Measurements from ENCODE around the gene SLC44A2. TPM values are rescaled to one million over a fixed set of nuclear protein-coding genes. Genes with fewer than 3 reads are reported as not detected.

The SLC44A2 gene
- total RNA-seq, 1 experiment from 2014 or later: 239 TPM

GRCh38 chr19:10683064-10683426 is 57.7 kb downstream of the SLC44A2 start:
- Histone ChIP-seq H3K4me3 (no peak overlapping the region), H3F3A (ENCODE audit: insufficient read depth, low read depth) (peaks cover 52% of the 10 kb centered on the region), H3K27me3 (ENCODE audit: insufficient read depth, low read depth) (no peaks in the 10 kb centered on the region), H3K4me1 (replicated peaks; ENCODE audit: insufficient read depth) (no peaks in the 10 kb centered on the region), H3K36me3 (ENCODE audit: low read depth) (peaks cover 65% of the 10 kb centered on the region), H4K20me1 (ENCODE audit: insufficient read depth) (peaks cover 84% of the 10 kb centered on the region), H3K27ac (no peak overlapping the region), H3K9me2 (ENCODE audit: insufficient read depth) (no peaks in the 10 kb centered on the region), H3K79me2 (ENCODE audit: low read depth) (peaks cover 30% of the 10 kb centered on the region), H3K4me2 (no peak overlapping the region), H3K9me3 (ENCODE audit: insufficient read depth, low read depth) (no peaks in the 10 kb centered on the region), H2AFZ (no peak overlapping the region)
- POLR2A ChIA-PET (ENCODE audit: unreplicated experiment): no interaction called here
- TF ChIP-seq, protein P1, sequence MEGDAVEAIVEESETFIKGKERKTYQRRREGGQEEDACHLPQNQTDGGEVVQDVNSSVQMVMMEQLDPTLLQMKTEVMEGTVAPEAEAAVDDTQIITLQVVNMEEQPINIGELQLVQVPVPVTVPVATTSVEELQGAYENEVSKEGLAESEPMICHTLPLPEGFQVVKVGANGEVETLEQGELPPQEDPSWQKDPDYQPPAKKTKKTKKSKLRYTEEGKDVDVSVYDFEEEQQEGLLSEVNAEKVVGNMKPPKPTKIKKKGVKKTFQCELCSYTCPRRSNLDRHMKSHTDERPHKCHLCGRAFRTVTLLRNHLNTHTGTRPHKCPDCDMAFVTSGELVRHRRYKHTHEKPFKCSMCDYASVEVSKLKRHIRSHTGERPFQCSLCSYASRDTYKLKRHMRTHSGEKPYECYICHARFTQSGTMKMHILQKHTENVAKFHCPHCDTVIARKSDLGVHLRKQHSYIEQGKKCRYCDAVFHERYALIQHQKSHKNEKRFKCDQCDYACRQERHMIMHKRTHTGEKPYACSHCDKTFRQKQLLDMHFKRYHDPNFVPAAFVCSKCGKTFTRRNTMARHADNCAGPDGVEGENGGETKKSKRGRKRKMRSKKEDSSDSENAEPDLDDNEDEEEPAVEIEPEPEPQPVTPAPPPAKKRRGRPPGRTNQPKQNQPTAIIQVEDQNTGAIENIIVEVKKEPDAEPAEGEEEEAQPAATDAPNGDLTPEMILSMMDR (conservative IDR thresholded peaks at IDR 0.05): no peak
- TF ChIP-seq EZH2 (IDR thresholded peaks at IDR 0.05; ENCODE audit: low read depth): no peak
- BruUV-seq (replicated peaks): no TSS peak
- CTCF ChIA-PET: no interaction called here
- intact Hi-C loops (cut with micrococcal nuclease; ENCODE audit: unreplicated experiment): no loop called here
- DNase-seq: no peak

DNA sequence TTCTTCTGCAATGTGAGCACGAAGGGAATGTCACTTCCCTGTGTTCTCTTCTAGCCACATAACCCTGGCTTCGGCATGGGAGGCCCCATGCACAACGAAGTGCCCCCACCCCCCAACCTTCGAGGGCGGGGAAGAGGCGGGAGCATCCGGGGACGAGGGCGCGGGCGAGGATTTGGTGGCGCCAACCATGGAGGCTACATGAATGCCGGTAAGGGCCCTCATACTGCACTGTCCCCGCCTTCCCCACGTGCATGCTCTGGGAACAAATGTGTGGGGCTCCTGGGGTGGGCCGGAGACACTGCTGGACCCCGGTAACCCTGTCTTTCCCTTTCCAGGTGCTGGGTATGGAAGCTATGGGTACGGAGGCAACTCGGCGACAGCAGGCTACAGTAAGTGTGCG is 58.2 kb downstream of the SLC44A2 start:
- BruUV-seq (replicated peaks): TSS peak; percentile 3
- Histone ChIP-seq H3K79me2 (ENCODE audit: low read depth) (peaks cover 26% of the 10 kb centered on the region; the same call in 1 of the 2 replicates), H3F3A (ENCODE audit: insufficient read depth, low read depth) (peaks cover 49% of the 10 kb centered on the region), H3K27me3 (ENCODE audit: insufficient read depth, low read depth) (no peaks in the 10 kb centered on the region), H3K27ac (no peak overlapping the region), H3K4me3 (no peak overlapping the region), H2AFZ (no peak overlapping the region), H3K4me2 (no peak overlapping the region), H3K36me3 (ENCODE audit: low read depth) (peaks cover 60% of the 10 kb centered on the region), H3K9me3 (ENCODE audit: insufficient read depth, low read depth) (no peaks in the 10 kb centered on the region), H3K9me2 (ENCODE audit: insufficient read depth) (no peaks in the 10 kb centered on the region), H3K4me1 (replicated peaks; ENCODE audit: insufficient read depth) (no peaks in the 10 kb centered on the region), H4K20me1 (ENCODE audit: insufficient read depth) (peaks cover 84% of the 10 kb centered on the region)
- intact Hi-C loops (cut with micrococcal nuclease; ENCODE audit: unreplicated experiment): no loop called here
- TF ChIP-seq, protein P1 (conservative IDR thresholded peaks at IDR 0.05): no peak
- TF ChIP-seq EZH2 (IDR thresholded peaks at IDR 0.05; ENCODE audit: low read depth): no peak
- ChIA-PET POLR2A (ENCODE audit: unreplicated experiment) (no interaction called here), CTCF (no interaction called here)
- DNase-seq: no peak

DNA sequence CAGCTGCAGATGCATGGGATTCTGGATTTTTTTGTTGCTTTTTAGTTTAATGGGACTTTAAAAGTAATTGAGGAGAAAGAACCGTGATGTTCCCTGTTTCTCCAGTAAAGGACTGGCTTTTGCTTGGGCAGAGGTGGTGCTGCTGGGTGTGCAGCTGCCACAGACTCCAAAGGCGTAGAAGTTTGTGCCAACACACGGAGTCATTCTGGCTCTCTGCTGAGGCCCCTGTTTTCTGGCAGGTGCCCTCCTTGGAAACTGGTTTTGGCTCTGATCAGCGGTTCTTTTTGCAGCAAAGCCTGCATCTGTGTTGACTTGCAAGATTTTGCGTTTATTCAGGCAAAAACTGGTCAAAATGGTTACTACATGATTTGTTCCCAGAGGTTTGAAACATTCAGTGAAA is 59.9 kb downstream of the SLC44A2 start:
- Histone ChIP-seq H3K4me2 (no peak overlapping the region), H3K27me3 (ENCODE audit: insufficient read depth, low read depth) (no peaks in the 10 kb centered on the region), H3K4me3 (no peak overlapping the region), H3K9me3 (ENCODE audit: insufficient read depth, low read depth) (no peaks in the 10 kb centered on the region), H3K36me3 (ENCODE audit: low read depth) (peaks cover 53% of the 10 kb centered on the region), H3K4me1 (replicated peaks; ENCODE audit: insufficient read depth) (no peaks in the 10 kb centered on the region), H3K9me2 (ENCODE audit: insufficient read depth) (no peaks in the 10 kb centered on the region), H3K79me2 (ENCODE audit: low read depth) (peaks cover 17% of the 10 kb centered on the region; the same call in 1 of the 2 replicates), H4K20me1 (ENCODE audit: insufficient read depth) (peaks cover 88% of the 10 kb centered on the region), H2AFZ (no peak overlapping the region), H3K27ac (no peak overlapping the region), H3F3A (ENCODE audit: insufficient read depth, low read depth) (peaks cover 49% of the 10 kb centered on the region)
- intact Hi-C loops (cut with micrococcal nuclease; ENCODE audit: unreplicated experiment): no loop called here
- CTCF ChIA-PET: no interaction called here
- DNase-seq: no peak
- TSS peak; percentile 26 for BruUV-seq (replicated peaks)
- TF ChIP-seq, protein P1 (conservative IDR thresholded peaks at IDR 0.05): no peak
- POLR2A ChIA-PET (ENCODE audit: unreplicated experiment): no interaction called here
